Endothelial cell of umbilical vein (primary cell): Measurements from ENCODE around the gene JAG2. TPM values are rescaled to one million over a fixed set of nuclear protein-coding genes. Genes with fewer than 3 reads are reported as not detected.

Experiments used
- BruUV-seq: library from RNA; stranded (reverse); fragments of 400-500 nt; replicated peaks from 2 replicates; lab custom pipeline; 2021; lab: Mats Ljungman, UMichigan
- CTCF ChIA-PET: fragments of 300-600, 350-600 bp; sonication (Branson Sonifier 250); formaldehyde crosslinking; loops from one replicate; lab custom pipeline; 2021; ENCODE audit warnings: antibody characterized with exemption, inconsistent platforms; lab: Charles Lee
- POLR2A ChIA-PET: fragments of 300-600, 350-600 bp; sonication (Branson Sonifier 250); formaldehyde crosslinking; loops from one replicate; lab custom pipeline; 2021; ENCODE audit warnings: antibody characterized with exemption, inconsistent platforms; lab: Charles Lee
- DNase-seq: peaks from one replicate; pipeline ENCODE4 v3.0.0-alpha.2; 2011; ENCODE audit warnings: low read depth, low spot score
- FAIRE-seq: peaks from 2 replicates; lab custom pipeline; 2011; peaks lifted over from hg19 to GRCh38; lab: Jason Lieb, UNC
- H2AFZ ChIP-seq: 2 replicates; pipeline ENCODE4 v1.6.0; 2012; ENCODE audit warnings: low read depth, low read length, control low read depth, inconsistent platforms
- H3K27ac ChIP-seq: 2 replicates; pipeline ENCODE4 v1.5.1; 2011; ENCODE audit warnings: low read depth, mild to moderate bottlenecking, control low read depth, low read length, moderate library complexity; ENCODE audit not compliant: insufficient read depth
- H3K27me3 ChIP-seq, 2 experiments: 2 replicates each; pipeline versions ENCODE4 v1.6.0 to v1.6.1; 2011; ENCODE audit warnings: low read length in 2 of 2, mixed read lengths in 1 of 2; ENCODE audit not compliant: control insufficient read depth in 2 of 2, insufficient read depth in 2 of 2
- H3K36me3 ChIP-seq, 2 experiments: 2 replicates in 1 of 2; 3 replicates in 1 of 2; pipeline ENCODE4 v1.5.1; 2011; ENCODE audit warnings: low read length in 2 of 2, mild to moderate bottlenecking in 1 of 2, moderate library complexity in 1 of 2; ENCODE audit not compliant: control insufficient read depth in 2 of 2, insufficient read depth in 2 of 2; ENCODE audit errors: extremely low read depth in 1 of 2
- H3K4me1 ChIP-seq: 3 replicates; pipeline ENCODE4 v1.5.1; 2011; ENCODE audit warnings: mild to moderate bottlenecking, low read length; ENCODE audit not compliant: control insufficient read depth, insufficient read depth; ENCODE audit errors: extremely low read depth
- H3K4me2 ChIP-seq: 2 replicates; pipeline ENCODE4 v1.6.1; 2011; ENCODE audit warnings: low read length, control low read depth, mixed read lengths; ENCODE audit not compliant: insufficient read depth
- H3K4me3 ChIP-seq, 3 experiments: fragments of 200-600 bp in 1 of 3; sonication (generic), shearing (Covaris generic) in 1 of 3; replicated peaks in 1 of 3; 2 replicates each; pipeline ENCODE4 v1.5.1; 2011 to 2016; ENCODE audit warnings: control low read depth in 3 of 3, low read length in 3 of 3, mild to moderate bottlenecking in 2 of 3, inconsistent platforms in 1 of 3, low read depth in 1 of 3, moderate library complexity in 1 of 3; ENCODE audit not compliant: insufficient read depth in 1 of 3
- H3K79me2 ChIP-seq: 2 replicates; pipeline ENCODE4 v1.6.0; 2012; ENCODE audit warnings: low read length, inconsistent platforms; ENCODE audit not compliant: control insufficient read depth, insufficient read depth
- H3K9ac ChIP-seq: replicated peaks from 2 replicates; pipeline ENCODE3; 2011; ENCODE audit warnings: low read length, control low read depth; ENCODE audit not compliant: insufficient read depth; ENCODE audit errors: extremely low read depth
- H3K9me1 ChIP-seq: replicated peaks from 3 replicates; pipeline ENCODE4 v1.6.0; 2011; ENCODE audit warnings: mild to moderate bottlenecking, low read length; ENCODE audit not compliant: control insufficient read depth, insufficient read depth; ENCODE audit errors: extremely low read depth
- H3K9me3 ChIP-seq: replicated peaks from 2 replicates; pipeline ENCODE4 v1.5.1; 2012; ENCODE audit warnings: low read length, inconsistent platforms; ENCODE audit not compliant: control insufficient read depth, insufficient read depth
- H4K20me1 ChIP-seq: replicated peaks from 2 replicates; pipeline ENCODE3; 2011; ENCODE audit warnings: mild to moderate bottlenecking, low read length; ENCODE audit not compliant: control insufficient read depth, insufficient read depth; ENCODE audit errors: extremely low read depth
- EZH2 ChIP-seq: IDR thresholded peaks from 2 replicates; pipeline ENCODE4 v1.6.1; 2012; ENCODE audit warnings: borderline replicate concordance, low read depth, mild to moderate bottlenecking, moderate library complexity, low read length, inconsistent platforms; ENCODE audit not compliant: severe bottlenecking
- FOS ChIP-seq: IDR thresholded peaks from 2 replicates; pipeline ENCODE4 v1.6.1; 2011; ENCODE audit warnings: mild to moderate bottlenecking, low read length, moderate library complexity, borderline replicate concordance; ENCODE audit not compliant: insufficient read depth
- GATA2 ChIP-seq: IDR thresholded peaks from 2 replicates; pipeline ENCODE4 v1.7.0; 2011; ENCODE audit warnings: low read depth, mild to moderate bottlenecking, moderate library complexity, mixed read lengths, low read length; ENCODE audit not compliant: insufficient read length, insufficient read depth
- JUN ChIP-seq: IDR thresholded peaks from 2 replicates; pipeline ENCODE4 v1.6.1; 2011; ENCODE audit warnings: borderline replicate concordance, low read depth; ENCODE audit not compliant: insufficient read length, insufficient read depth
- MYC ChIP-seq: IDR thresholded peaks from one replicate; pipeline ENCODE4 v1.6.1; 2011; ENCODE audit warnings: mild to moderate bottlenecking, low read depth, low read length
- POLR2A ChIP-seq: IDR thresholded peaks from 2 replicates; pipeline ENCODE4 v1.6.1; 2012; ENCODE audit warnings: low read depth, mild to moderate bottlenecking, control low read depth, low read length
- POLR2AphosphoS5 ChIP-seq: IDR thresholded peaks from 2 replicates; pipeline ENCODE4 v1.6.1; 2012; ENCODE audit warnings: low read depth, mild to moderate bottlenecking, control low read depth, low read length, moderate library complexity; ENCODE audit not compliant: insufficient read depth
- dilution Hi-C: fragments of 300-500 bp; cut with MboI; formaldehyde crosslinking; loops from one replicate; pipeline ENCODE4 v1.15.0; 2019; ENCODE audit warnings: low sequenced_read_pairs; ENCODE audit not compliant: extremely low pct_ligation_motif_present
- intact Hi-C: fragments of 100-400 bp; cut with micrococcal nuclease; formaldehyde crosslinking; loops from one replicate; pipeline ENCODE4 v1.10.0; 2022
- polyA plus RNA-seq, 4 experiments: library from polyadenylated mRNA; depleted of rRNA in 3 of 4; stranded (reverse) in 3 of 4; unstranded in 1 of 4; fragments of >200 nt; gene quantifications; 2 replicates each; pipeline versions ENCODE4 v1.2.1 to v1.2.3, GENCODE V29; 2011 to 2012; ENCODE audit warnings: missing spikeins in 1 of 4
- total RNA-seq: library from RNA; stranded (reverse); gene quantifications from 2 replicates; pipeline ENCODE4 v1.2.3, GENCODE V29; 2021
- TF ChIP-seq, protein P1 (sequence below): IDR thresholded peaks from 2 replicates; pipeline ENCODE4 v1.6.1; 2011; ENCODE audit not compliant: insufficient read depth, insufficient read length
- TF ChIP-seq, protein P2 (sequence below), 2 donors: IDR thresholded peaks; 1 replicate in 1 of 2; 2 replicates in 1 of 2; pipeline ENCODE4 v1.5.1; 2011; ENCODE audit warnings: low read length in 2 of 2, mild to moderate bottlenecking in 2 of 2, moderate library complexity in 2 of 2, control low read depth in 1 of 2, inconsistent platforms in 1 of 2, low read depth in 1 of 2; ENCODE audit not compliant: insufficient read depth in 1 of 2; ENCODE audit errors: extremely low read depth in 1 of 2

JAG2 gene
- total and polyA plus RNA-seq, 2 donors (not counting 3 experiments of a cell fraction or from before 2014, with no cell fraction given): 105 to 128 TPM

DNA sequence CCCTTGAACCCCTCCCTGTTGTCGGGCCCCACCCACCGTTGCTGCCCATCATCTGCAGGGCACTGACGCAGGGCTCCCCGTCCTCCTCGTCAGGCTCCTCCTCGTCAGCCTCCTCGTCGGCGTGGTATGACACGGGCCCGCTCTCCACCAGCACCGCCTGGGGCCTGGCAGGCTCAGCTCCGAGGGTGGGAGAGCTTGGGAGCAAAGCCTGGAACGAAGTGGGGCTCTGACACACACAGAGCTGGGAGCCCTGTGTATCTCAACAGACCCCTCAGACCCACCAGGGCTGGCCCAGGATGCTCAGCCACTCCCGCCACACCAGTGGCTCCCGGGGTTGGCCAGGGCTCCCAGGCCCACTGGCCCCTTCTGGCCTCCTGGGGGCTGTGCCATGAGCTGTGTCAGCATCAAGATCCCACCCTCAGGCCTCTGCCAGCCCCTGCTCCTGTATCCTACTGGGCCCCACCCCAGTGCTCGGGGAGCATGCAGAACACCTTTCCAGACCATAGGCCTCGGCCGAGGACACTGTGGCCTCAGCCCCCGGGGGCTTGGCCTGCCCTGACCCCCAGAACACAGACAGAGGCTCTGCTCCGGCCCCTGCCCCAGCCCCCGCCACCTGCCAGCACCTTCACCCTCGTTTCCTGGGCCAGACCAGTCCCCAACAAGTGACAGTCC lies 42.6 kb upstream of the JAG2 start:
- Histone ChIP-seq H2AFZ (no peak overlapping the region), H3K4me1 (no peaks in the 10 kb centered on the region), H3K79me2 (no peaks in the 10 kb centered on the region), H4K20me1 (no peaks in the 10 kb centered on the region), H3K4me2 (no peak overlapping the region), H3K9me3 (no peaks in the 10 kb centered on the region), H3K9ac (no peak overlapping the region), H3K27ac (no peak overlapping the region), H3K36me3 (peaks cover 0 to 16% of the 10 kb centered on the region in 2 experiments), H3K27me3 (no peaks in the 10 kb centered on the region), H3K4me3 (no peak overlapping the region), H3K9me1 (no peaks in the 10 kb centered on the region)
- TF ChIP-seq JUN: no peak
- intact Hi-C loops: no loop called here
- POLR2A ChIA-PET: no interaction called here
- no TSS peak for BruUV-seq
- DNase-seq (no peak), FAIRE-seq (no peak)
- CTCF ChIA-PET: interaction anchor here (0.6 kb wide), 1 partner anchor 125 kb away, joined by 3 read pairs; no protein-coding TSS in a partner anchor
- dilution Hi-C loops: no loop called here

DNA sequence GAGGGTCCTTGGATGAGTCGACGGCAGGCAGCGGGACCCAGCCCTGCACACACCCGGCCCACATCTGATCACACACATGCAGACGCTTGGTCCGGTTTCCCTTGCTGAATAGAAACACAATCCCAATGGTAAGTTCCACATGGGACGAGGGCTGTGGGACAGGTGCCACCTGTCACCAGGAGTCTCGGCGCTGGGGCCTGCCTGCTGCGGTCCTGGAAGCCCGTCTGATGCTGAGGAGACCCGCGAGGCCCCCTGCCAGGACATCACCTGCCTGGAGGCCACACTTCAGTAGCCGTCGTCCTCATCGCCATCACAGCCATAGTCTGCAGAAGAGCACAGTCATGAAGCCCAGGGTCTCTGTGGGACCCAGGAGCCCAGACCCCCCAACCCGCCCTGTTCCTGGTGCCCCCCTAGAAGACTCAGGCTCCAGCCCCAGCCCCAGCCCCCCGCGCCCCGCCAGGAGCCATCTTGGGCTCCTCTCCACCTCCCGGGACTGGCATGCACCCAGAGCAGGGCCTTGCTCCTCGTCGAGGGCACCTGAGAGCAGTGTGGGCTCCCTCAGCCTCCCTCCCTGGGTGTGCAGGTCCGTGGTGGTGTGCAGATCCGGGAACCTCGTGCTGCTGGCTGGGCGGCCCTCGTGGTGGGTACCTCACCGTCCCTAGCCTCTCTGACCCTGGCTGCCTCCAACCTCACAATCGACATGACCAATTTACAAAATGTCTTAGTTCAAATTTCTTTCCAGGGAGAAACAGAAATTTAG lies 41.9 kb upstream of the JAG2 start:
- ChIA-PET CTCF (no interaction called here), POLR2A (no interaction called here)
- FAIRE-seq (no peak), DNase-seq (no peak)
- dilution Hi-C loops (no loop called here), intact Hi-C loops (no loop called here)
- no TSS peak for BruUV-seq
- Histone ChIP-seq H3K4me2 (no peak overlapping the region), H3K4me3 (no peak overlapping the region), H3K27ac (no peak overlapping the region), H4K20me1 (no peaks in the 10 kb centered on the region), H3K36me3 (peaks cover 0 to 16% of the 10 kb centered on the region in 2 experiments), H2AFZ (no peak overlapping the region), H3K79me2 (no peaks in the 10 kb centered on the region), H3K4me1 (no peaks in the 10 kb centered on the region), H3K9me3 (no peaks in the 10 kb centered on the region), H3K27me3 (no peaks in the 10 kb centered on the region), H3K9ac (no peak overlapping the region), H3K9me1 (no peaks in the 10 kb centered on the region)
- TF ChIP-seq EZH2 (no peak), MYC (no peak), JUN (no peak), FOS (no peak), GATA2 (no peak), POLR2AphosphoS5 (no peak), POLR2A (no peak)
- TF ChIP-seq, protein P1, sequence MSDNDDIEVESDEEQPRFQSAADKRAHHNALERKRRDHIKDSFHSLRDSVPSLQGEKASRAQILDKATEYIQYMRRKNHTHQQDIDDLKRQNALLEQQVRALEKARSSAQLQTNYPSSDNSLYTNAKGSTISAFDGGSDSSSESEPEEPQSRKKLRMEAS: no peak
- TF ChIP-seq, protein P2, sequence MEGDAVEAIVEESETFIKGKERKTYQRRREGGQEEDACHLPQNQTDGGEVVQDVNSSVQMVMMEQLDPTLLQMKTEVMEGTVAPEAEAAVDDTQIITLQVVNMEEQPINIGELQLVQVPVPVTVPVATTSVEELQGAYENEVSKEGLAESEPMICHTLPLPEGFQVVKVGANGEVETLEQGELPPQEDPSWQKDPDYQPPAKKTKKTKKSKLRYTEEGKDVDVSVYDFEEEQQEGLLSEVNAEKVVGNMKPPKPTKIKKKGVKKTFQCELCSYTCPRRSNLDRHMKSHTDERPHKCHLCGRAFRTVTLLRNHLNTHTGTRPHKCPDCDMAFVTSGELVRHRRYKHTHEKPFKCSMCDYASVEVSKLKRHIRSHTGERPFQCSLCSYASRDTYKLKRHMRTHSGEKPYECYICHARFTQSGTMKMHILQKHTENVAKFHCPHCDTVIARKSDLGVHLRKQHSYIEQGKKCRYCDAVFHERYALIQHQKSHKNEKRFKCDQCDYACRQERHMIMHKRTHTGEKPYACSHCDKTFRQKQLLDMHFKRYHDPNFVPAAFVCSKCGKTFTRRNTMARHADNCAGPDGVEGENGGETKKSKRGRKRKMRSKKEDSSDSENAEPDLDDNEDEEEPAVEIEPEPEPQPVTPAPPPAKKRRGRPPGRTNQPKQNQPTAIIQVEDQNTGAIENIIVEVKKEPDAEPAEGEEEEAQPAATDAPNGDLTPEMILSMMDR (IDR thresholded peaks at IDR 0.05; ENCODE audit: extremely low read depth in 1 of 2, insufficient read depth in 1 of 2, low read depth in 1 of 2, low read length in 2 of 2): no peak
